Mucosa of stomach (tissue), 1 donor: Measurements from ENCODE around the gene LYST.
"Not testable (repeated sequence)": the region's sequence is repeated elsewhere in the genome, so short reads cannot be mapped to it uniquely, and the experiment has no call there.

Experiments used
- H3K27me3 ChIP-seq: one replicate; pipeline ENCODE4 v1.7.0; 2013; ENCODE audit warnings: mild to moderate bottlenecking, low read length; ENCODE audit not compliant: control insufficient read depth, insufficient read depth
- H3K36me3 ChIP-seq: one replicate; pipeline ENCODE4 v1.7.0; 2013; ENCODE audit warnings: low read length; ENCODE audit not compliant: control insufficient read depth, insufficient read depth
- H3K4me1 ChIP-seq: one replicate; pipeline ENCODE4 v1.7.0; 2013; ENCODE audit warnings: mild to moderate bottlenecking, low read length; ENCODE audit not compliant: control insufficient read depth, insufficient read depth
- H3K4me3 ChIP-seq: one replicate; pipeline ENCODE4 v1.7.0; 2013; ENCODE audit warnings: low read length
- H3K9ac ChIP-seq: one replicate; pipeline ENCODE4 v1.7.0; 2013; ENCODE audit warnings: mild to moderate bottlenecking, low read length, moderate library complexity
- H3K9me3 ChIP-seq: one replicate; pipeline ENCODE4 v1.7.0; 2013; ENCODE audit warnings: mild to moderate bottlenecking, low read length, moderate library complexity; ENCODE audit not compliant: control insufficient read depth
- donor health status: Pancreatic carcinoma.

Gene LYST

GRCh38 chr1:235802573-235803346 lies 63.9 kb downstream of the LYST start:
- no peaks in the 10 kb centered on the region for H3K27me3 ChIP-seq
- H3K4me3 ChIP-seq = no peak overlapping the region
- no peak overlapping the region for H3K9ac ChIP-seq
- no peaks in the 10 kb centered on the region for H3K9me3 ChIP-seq
- H3K36me3 ChIP-seq = no peaks in the 10 kb centered on the region
- no peaks in the 10 kb centered on the region for H3K4me1 ChIP-seq

DNA sequence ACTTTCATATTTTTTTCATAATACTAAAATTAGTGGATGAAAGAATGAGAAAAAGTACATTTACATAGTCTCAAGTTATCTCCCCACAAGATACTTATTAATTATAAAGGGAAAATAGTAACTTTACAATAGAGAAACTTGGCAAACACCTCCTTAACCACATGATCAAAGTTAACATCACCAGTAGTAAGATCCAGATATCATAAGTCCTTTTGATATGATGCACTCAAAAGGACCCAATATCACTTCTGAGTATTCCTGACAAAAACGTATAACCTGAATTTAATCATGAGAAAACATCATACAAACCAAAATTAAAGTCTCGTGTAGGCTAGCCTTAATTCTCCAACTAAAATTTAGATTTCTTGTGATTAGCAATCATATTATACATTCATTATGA lies 67.4 kb downstream of the LYST start:
- H3K9me3 ChIP-seq = no peaks in the 10 kb centered on the region
- no peaks in the 10 kb centered on the region for H3K36me3 ChIP-seq
- H3K4me3 ChIP-seq = no peak overlapping the region
- H3K9ac ChIP-seq = no peak overlapping the region
- no peaks in the 10 kb centered on the region for H3K27me3 ChIP-seq
- H3K4me1 ChIP-seq = no peaks in the 10 kb centered on the region

GRCh38 chr1:235791532-235792060 lies 75.1 kb downstream of the LYST start:
- H3K9ac ChIP-seq = no peak overlapping the region
- H3K9me3 ChIP-seq = no peaks in the 10 kb centered on the region
- H3K27me3 ChIP-seq = no peaks in the 10 kb centered on the region
- no peaks in the 10 kb centered on the region for H3K36me3 ChIP-seq
- no peak overlapping the region for H3K4me3 ChIP-seq
- peaks cover 5% of the 10 kb centered on the region for H3K4me1 ChIP-seq

DNA sequence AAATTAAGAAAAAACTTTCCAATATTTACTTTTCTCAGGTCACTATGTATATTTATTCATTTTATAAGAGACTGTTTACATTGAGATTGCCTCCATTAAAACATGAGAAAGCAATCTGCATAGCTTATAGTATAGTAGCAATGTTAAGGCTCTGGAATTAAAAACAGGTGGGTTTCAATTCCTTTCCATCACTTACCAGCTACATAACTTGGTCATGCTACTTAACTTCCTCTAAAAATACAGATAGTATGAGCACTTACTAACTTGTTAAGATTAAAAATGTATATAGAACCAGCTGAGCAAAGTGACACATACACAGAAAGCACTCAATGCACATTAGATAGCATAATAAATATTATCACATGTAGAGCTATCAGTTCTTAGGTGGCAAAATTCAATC lies 76.6 kb downstream of the LYST start:
- Histone ChIP-seq H3K36me3 (no peaks in the 10 kb centered on the region), H3K9ac (no peak overlapping the region), H3K4me3 (no peak overlapping the region), H3K4me1 (peaks cover 5% of the 10 kb centered on the region), H3K27me3 (no peaks in the 10 kb centered on the region), H3K9me3 (no peaks in the 10 kb centered on the region)

GRCh38 chr1:235786227-235786898 lies 80.3 kb downstream of the LYST start:
- not testable (repeated sequence) for H3K9ac ChIP-seq, H3K4me3 ChIP-seq, H3K36me3 ChIP-seq, H3K27me3 ChIP-seq, H3K9me3 ChIP-seq, H3K4me1 ChIP-seq

DNA sequence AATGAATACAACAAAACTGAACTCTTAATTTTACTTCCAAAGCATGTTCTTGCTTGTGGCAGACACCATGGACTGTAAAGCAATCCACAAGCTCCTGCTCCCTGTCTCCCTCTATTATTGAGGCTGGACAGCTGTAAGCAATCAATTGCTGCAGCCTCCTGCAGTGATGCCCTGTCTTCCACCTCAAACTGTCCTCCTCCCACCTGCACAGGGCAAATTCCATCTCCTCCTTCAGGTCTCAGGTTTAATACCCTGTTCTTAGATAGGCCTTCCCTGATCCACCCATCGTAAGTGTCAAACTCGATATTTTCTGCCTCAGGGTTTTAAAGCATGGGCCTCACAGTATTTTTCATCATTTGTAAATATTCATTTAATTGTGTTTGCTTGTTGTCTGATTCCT lies 81.8 kb downstream of the LYST start:
- no peak overlapping the region for H3K9ac ChIP-seq
- H3K9me3 ChIP-seq = no peaks in the 10 kb centered on the region
- H3K36me3 ChIP-seq = no peaks in the 10 kb centered on the region
- no peaks in the 10 kb centered on the region for H3K4me1 ChIP-seq
- no peaks in the 10 kb centered on the region for H3K27me3 ChIP-seq
- H3K4me3 ChIP-seq = no peak overlapping the region

- no peak overlapping the region for H3K9ac ChIP-seq
- no peaks in the 10 kb centered on the region for H3K36me3 ChIP-seq
- H3K4me3 ChIP-seq = no peak overlapping the region
- H3K9me3 ChIP-seq = no peaks in the 10 kb centered on the region
- no peaks in the 10 kb centered on the region for H3K4me1 ChIP-seq
- no peaks in the 10 kb centered on the region for H3K27me3 ChIP-seq
Observed at GRCh38 chr1:235783148-235783776, 83.4 kb downstream of the LYST start.

DNA sequence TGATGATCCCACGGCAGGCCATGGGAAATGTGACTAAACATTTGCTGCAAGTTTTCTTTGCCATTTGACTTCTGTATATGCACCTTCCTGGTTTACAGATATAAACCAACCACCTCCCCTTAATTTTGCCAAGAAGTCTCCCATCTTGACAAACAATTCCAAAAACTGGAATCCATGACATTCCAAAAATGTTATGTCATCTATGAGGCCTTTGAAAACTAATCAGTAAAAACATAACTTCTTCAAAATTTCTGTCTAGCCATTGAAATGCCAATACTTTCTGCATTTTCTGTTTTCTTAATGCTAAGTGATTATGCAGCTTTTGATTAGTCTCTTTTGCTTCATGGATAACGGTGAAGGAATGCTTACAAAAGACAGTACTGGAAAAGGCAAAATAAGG lies 84.1 kb downstream of the LYST start:
- H3K9ac ChIP-seq = no peak overlapping the region
- H3K27me3 ChIP-seq = no peaks in the 10 kb centered on the region
- H3K9me3 ChIP-seq = no peaks in the 10 kb centered on the region
- H3K4me1 ChIP-seq = no peaks in the 10 kb centered on the region
- no peaks in the 10 kb centered on the region for H3K36me3 ChIP-seq
- no peak overlapping the region for H3K4me3 ChIP-seq

DNA sequence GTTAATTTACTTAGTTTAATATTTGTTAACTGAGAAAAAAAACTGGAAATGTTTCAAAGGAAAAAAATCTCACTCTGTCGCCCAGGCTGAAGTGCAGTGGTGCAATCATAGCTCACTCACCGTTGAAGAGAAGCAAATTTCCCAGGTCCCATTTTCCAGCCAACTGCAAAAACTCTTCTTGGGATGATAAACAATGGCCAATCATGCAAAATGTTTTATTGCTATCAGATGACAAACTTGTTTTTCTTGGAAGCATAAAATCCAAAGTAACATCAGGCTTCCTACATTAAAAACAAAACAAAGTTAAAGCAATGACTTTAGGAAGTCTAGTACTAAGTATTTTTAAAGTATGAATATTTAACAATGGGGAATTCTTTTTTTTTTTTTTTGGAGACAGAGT lies 84.9 kb downstream of the LYST start:
- no peaks in the 10 kb centered on the region for H3K9me3 ChIP-seq
- no peaks in the 10 kb centered on the region for H3K4me1 ChIP-seq
- no peak overlapping the region for H3K9ac ChIP-seq
- H3K4me3 ChIP-seq = no peak overlapping the region
- H3K36me3 ChIP-seq = no peaks in the 10 kb centered on the region
- no peaks in the 10 kb centered on the region for H3K27me3 ChIP-seq

- Histone ChIP-seq H3K9me3 (no peaks in the 10 kb centered on the region), H3K27me3 (no peaks in the 10 kb centered on the region), H3K9ac (no peak overlapping the region), H3K4me3 (no peak overlapping the region), H3K36me3 (no peaks in the 10 kb centered on the region), H3K4me1 (no peaks in the 10 kb centered on the region)
Observed at GRCh38 chr1:235779770-235780169, 86.9 kb downstream of the LYST start.

GRCh38 chr1:235776396-235776795 lies 90.3 kb downstream of the LYST start:
- H3K4me3 ChIP-seq = no peak overlapping the region
- H3K27me3 ChIP-seq = no peaks in the 10 kb centered on the region
- H3K9me3 ChIP-seq = no peaks in the 10 kb centered on the region
- no peaks in the 10 kb centered on the region for H3K36me3 ChIP-seq
- no peak overlapping the region for H3K9ac ChIP-seq
- H3K4me1 ChIP-seq = no peaks in the 10 kb centered on the region

- H3K4me3 ChIP-seq = no peak overlapping the region
- H3K36me3 ChIP-seq = no peaks in the 10 kb centered on the region
- H3K9me3 ChIP-seq = no peaks in the 10 kb centered on the region
- H3K4me1 ChIP-seq = no peaks in the 10 kb centered on the region
- H3K9ac ChIP-seq = no peak overlapping the region
- H3K27me3 ChIP-seq = no peaks in the 10 kb centered on the region
Observed at GRCh38 chr1:235775246-235775860, 91.4 kb downstream of the LYST start.
